ENCODE results near the gene ERG. TPM values are rescaled to one million over a fixed set of nuclear protein-coding genes. Genes with fewer than 3 reads are reported as not detected.

ERG gene
- total RNA-seq, 1 experiment from 2014 or later, result not detected

DNA sequence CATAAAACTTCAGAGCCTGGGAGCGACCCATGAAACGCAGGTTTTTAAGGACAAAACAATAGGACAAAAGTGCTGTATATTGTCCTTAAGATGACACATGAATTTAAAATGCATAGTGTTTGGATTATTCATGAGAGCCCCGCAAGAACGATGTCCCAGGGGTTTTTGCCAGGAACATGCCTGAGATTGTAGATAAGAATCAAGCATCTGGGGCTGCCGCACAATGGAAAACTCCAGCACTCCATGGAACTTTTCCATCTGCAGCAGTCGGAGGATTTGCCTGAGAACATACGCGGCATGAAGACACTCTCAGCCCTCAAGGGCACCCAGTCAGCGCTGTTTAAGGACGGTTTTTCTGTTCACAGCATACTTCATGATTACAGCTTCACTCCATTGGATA, 5.3 kb upstream of the ERG start:
- no peak overlapping the region for H3K4me3 ChIP-seq (ENCODE audit: low read length)
- H3F3A ChIP-seq (ENCODE audit: low read length, unreplicated experiment), result no peaks in the 10 kb centered on the region
- H3K27ac ChIP-seq (ENCODE audit: low read length), result no peak overlapping the region
- H3K9me2 ChIP-seq (replicated peaks; ENCODE audit: low read length), result no peaks in the 10 kb centered on the region
- H2AFZ ChIP-seq (ENCODE audit: low read length), result no peak overlapping the region
- H3K9me3 ChIP-seq (ENCODE audit: low read length), result no peaks in the 10 kb centered on the region
- ATAC-seq, result no peak
- no peak overlapping the region for H3K9ac ChIP-seq (ENCODE audit: low read length)
- H3K27me3 ChIP-seq (ENCODE audit: low read length), result peaks cover 28% of the 10 kb centered on the region
- ChIA-PET CTCF (no interaction called here), POLR2A (ENCODE audit: unreplicated experiment) (no interaction called here)
- intact Hi-C loops (cut with micrococcal nuclease), result no loop called here
- no TSS peak for BruUV-seq (replicated peaks)
- TF ChIP-seq EZH2phosphoT487 (IDR thresholded peaks at IDR 0.05; ENCODE audit: borderline replicate concordance, low read length) (no peak), EZH2 (IDR thresholded peaks at IDR 0.05; ENCODE audit: low read length, unreplicated experiment) (no peak)
- TF ChIP-seq, protein P1, sequence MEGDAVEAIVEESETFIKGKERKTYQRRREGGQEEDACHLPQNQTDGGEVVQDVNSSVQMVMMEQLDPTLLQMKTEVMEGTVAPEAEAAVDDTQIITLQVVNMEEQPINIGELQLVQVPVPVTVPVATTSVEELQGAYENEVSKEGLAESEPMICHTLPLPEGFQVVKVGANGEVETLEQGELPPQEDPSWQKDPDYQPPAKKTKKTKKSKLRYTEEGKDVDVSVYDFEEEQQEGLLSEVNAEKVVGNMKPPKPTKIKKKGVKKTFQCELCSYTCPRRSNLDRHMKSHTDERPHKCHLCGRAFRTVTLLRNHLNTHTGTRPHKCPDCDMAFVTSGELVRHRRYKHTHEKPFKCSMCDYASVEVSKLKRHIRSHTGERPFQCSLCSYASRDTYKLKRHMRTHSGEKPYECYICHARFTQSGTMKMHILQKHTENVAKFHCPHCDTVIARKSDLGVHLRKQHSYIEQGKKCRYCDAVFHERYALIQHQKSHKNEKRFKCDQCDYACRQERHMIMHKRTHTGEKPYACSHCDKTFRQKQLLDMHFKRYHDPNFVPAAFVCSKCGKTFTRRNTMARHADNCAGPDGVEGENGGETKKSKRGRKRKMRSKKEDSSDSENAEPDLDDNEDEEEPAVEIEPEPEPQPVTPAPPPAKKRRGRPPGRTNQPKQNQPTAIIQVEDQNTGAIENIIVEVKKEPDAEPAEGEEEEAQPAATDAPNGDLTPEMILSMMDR (conservative IDR thresholded peaks at IDR 0.05; ENCODE audit: low read depth, low read length), result no peak
- no peak overlapping the region for H3K4me2 ChIP-seq (ENCODE audit: low read length)
- no peaks in the 10 kb centered on the region for H3K36me3 ChIP-seq (ENCODE audit: low read depth, low read length)
- no peak for DNase-seq
- no peaks in the 10 kb centered on the region for H4K20me1 ChIP-seq (ENCODE audit: low read length)
- H3K4me1 ChIP-seq (ENCODE audit: insufficient read depth, low read length), result no peaks in the 10 kb centered on the region
- no peaks in the 10 kb centered on the region for H3K79me2 ChIP-seq (ENCODE audit: low read length)

DNA sequence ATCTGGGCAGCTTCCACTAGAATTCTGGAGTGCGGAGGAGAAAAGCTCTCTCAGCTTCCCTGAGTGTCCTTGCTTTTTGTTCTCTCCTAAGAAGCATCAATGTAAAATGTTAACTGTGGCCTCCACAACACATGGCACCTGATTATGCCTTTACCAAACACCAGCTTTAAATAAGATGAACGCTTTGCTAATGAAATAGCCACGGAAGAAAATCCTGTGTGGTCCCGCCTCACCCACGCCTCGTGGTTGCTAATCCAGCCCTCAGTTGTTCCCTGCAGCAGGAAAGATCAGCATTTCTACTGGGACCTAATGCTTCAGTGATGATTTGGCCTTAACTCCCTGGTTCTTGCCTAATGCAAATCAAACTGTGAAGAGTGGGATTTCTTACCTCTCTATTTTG, 1.8 kb upstream of the ERG start:
- no peaks in the 10 kb centered on the region for H3K79me2 ChIP-seq (ENCODE audit: low read length)
- ChIA-PET POLR2A (ENCODE audit: unreplicated experiment) (interaction anchor here (0.6 kb wide), 1 partner anchor 572 kb away, joined by 4 read pairs; no protein-coding TSS in a partner anchor), CTCF (no interaction called here)
- H3K9me2 ChIP-seq (replicated peaks; ENCODE audit: low read length), result no peaks in the 10 kb centered on the region
- H2AFZ ChIP-seq (ENCODE audit: low read length), result no peak overlapping the region
- no TSS peak for BruUV-seq (replicated peaks)
- no peak overlapping the region for H3K4me3 ChIP-seq (ENCODE audit: low read length)
- intact Hi-C loops (cut with micrococcal nuclease), result no loop called here
- H3K27ac ChIP-seq (ENCODE audit: low read length), result no peak overlapping the region
- no peak overlapping the region for H3K9ac ChIP-seq (ENCODE audit: low read length)
- no peaks in the 10 kb centered on the region for H3K9me3 ChIP-seq (ENCODE audit: low read length)
- no peak for DNase-seq
- H3K4me2 ChIP-seq (ENCODE audit: low read length), result no peak overlapping the region
- peaks cover 47% of the 10 kb centered on the region for H3K27me3 ChIP-seq (ENCODE audit: low read length)
- TF ChIP-seq, protein P1 (conservative IDR thresholded peaks at IDR 0.05; ENCODE audit: low read depth, low read length), result no peak
- TF ChIP-seq EZH2phosphoT487 (IDR thresholded peaks at IDR 0.05; ENCODE audit: borderline replicate concordance, low read length) (no peak), EZH2 (IDR thresholded peaks at IDR 0.05; ENCODE audit: low read length, unreplicated experiment) (no peak)
- H3F3A ChIP-seq (ENCODE audit: low read length, unreplicated experiment), result no peaks in the 10 kb centered on the region
- ATAC-seq, result no peak
- no peaks in the 10 kb centered on the region for H3K36me3 ChIP-seq (ENCODE audit: low read depth, low read length)
- H4K20me1 ChIP-seq (ENCODE audit: low read length), result no peaks in the 10 kb centered on the region
- H3K4me1 ChIP-seq (ENCODE audit: insufficient read depth, low read length), result no peaks in the 10 kb centered on the region

DNA sequence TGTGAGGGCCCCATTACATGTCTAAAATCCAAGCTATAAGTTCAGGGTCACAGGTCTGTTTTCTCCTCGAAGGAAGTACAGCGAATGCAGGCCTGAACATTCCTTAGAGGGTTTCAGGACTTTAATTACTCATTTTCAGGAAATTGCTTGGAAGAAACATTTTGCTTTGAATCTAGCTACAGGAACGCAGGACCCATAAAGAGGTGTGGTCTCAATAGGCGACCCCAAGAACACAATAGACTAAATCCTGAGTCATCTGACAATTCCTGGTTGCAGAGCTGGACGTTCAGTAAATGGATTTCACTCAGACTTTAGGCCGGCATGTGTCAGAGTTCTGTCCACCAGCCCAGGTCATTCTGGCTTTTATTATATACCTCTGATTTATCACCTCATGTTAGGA, 1.0 kb upstream of the ERG start:
- Histone ChIP-seq H3K9ac (ENCODE audit: low read length) (no peak overlapping the region), H3K9me3 (ENCODE audit: low read length) (no peaks in the 10 kb centered on the region), H3K27me3 (ENCODE audit: low read length) (peaks cover 47% of the 10 kb centered on the region), H3K36me3 (ENCODE audit: low read depth, low read length) (no peaks in the 10 kb centered on the region), H3F3A (ENCODE audit: low read length, unreplicated experiment) (no peaks in the 10 kb centered on the region), H3K27ac (ENCODE audit: low read length) (no peak overlapping the region), H3K4me2 (ENCODE audit: low read length) (no peak overlapping the region), H4K20me1 (ENCODE audit: low read length) (no peaks in the 10 kb centered on the region), H3K4me1 (ENCODE audit: insufficient read depth, low read length) (no peaks in the 10 kb centered on the region), H3K79me2 (ENCODE audit: low read length) (no peaks in the 10 kb centered on the region), H2AFZ (ENCODE audit: low read length) (no peak overlapping the region), H3K9me2 (replicated peaks; ENCODE audit: low read length) (no peaks in the 10 kb centered on the region), H3K4me3 (ENCODE audit: low read length) (no peak overlapping the region)
- TF ChIP-seq EZH2 (IDR thresholded peaks at IDR 0.05; ENCODE audit: low read length, unreplicated experiment), result no peak
- TF ChIP-seq EZH2phosphoT487 (IDR thresholded peaks at IDR 0.05; ENCODE audit: borderline replicate concordance, low read length), result no peak
- TF ChIP-seq, protein P1 (conservative IDR thresholded peaks at IDR 0.05; ENCODE audit: low read depth, low read length), result no peak
- ATAC-seq (no peak), DNase-seq (no peak)
- BruUV-seq (replicated peaks), result no TSS peak
- ChIA-PET POLR2A (ENCODE audit: unreplicated experiment) (no interaction called here), CTCF (no interaction called here)
- intact Hi-C loops (cut with micrococcal nuclease), result no loop called here
